Omental fat pad (tissue), 4 donors: Measurements from ENCODE around the gene COL27A1. TPM values are rescaled to one million over a fixed set of nuclear protein-coding genes. Genes with fewer than 3 reads are reported as not detected.
A peak's percentile ranks its signal among the peaks of the same experiment; 100 is the strongest.

ENCODE experiments used
- ATAC-seq: fragments of 150-250 bp; one replicate; pipeline ENCODE4 v1.9.1; 2016; ENCODE audit warnings: mild to moderate bottlenecking, moderate library complexity; ENCODE audit not compliant: low FRiP score
- DNase-seq: peaks from one replicate; pipeline ENCODE4 v3.0.0-alpha.2; 2019; ENCODE audit warnings: low spot score
- CTCF ChIP-seq, 3 donors: fragments of 450-650 bp; IDR thresholded peaks; one replicate each; pipeline ENCODE4 v1.5.1; 2016 to 2017; ENCODE audit warnings: antibody characterized with exemption in 3 of 3, mild to moderate bottlenecking in 3 of 3, moderate library complexity in 2 of 3
- total RNA-seq, 4 donors: library from RNA; depleted of rRNA; stranded (reverse); fragments of >200 nt; gene quantifications; one replicate each; pipeline ENCODE4 v1.1.0, GENCODE V29; 2016

Gene COL27A1
- total RNA-seq, 4 donors from 2014 or later, result 4.9 to 78.9 (median 10.1) TPM

- DNase-seq (no peak), ATAC-seq (no peak)
- TF ChIP-seq CTCF (IDR thresholded peaks at IDR 0.05), result no peak
These were observed 83.1 kb downstream of the COL27A1 start for GRCh38 chr9:114238472-114238871.

- TF ChIP-seq CTCF (IDR thresholded peaks at IDR 0.05), result no peak
- ATAC-seq, result peak; percentile 35
These were observed 83.8 kb downstream of the COL27A1 start for GRCh38 chr9:114238891-114239875.

GRCh38 chr9:114240216-114240615 lies 84.9 kb downstream of the COL27A1 start:
- TF ChIP-seq CTCF (IDR thresholded peaks at IDR 0.05), result no peak
- no peak for ATAC-seq
- no peak for DNase-seq

More at GRCh38 chr9:114238891-114239875, 83.8 kb downstream of the COL27A1 start:
- DNase-seq, result no peak

- TF ChIP-seq CTCF (IDR thresholded peaks at IDR 0.05), result no peak
- no peak for DNase-seq
- ATAC-seq, result no peak
These were observed 85.6 kb downstream of the COL27A1 start for GRCh38 chr9:114240647-114241558.

- DNase-seq (no peak), ATAC-seq (no peak)
- TF ChIP-seq CTCF (IDR thresholded peaks at IDR 0.05), result no peak
These were observed 87.5 kb downstream of the COL27A1 start for GRCh38 chr9:114242837-114243236.

- no peak for DNase-seq
- no peak for TF ChIP-seq CTCF (IDR thresholded peaks at IDR 0.05)
These were observed 87.9 kb downstream of the COL27A1 start for GRCh38 chr9:114243240-114243639.

More at GRCh38 chr9:114243240-114243639, 87.9 kb downstream of the COL27A1 start:
- no peak for ATAC-seq
